H1 (cell line): Measurements from ENCODE around the gene MT1B. TPM values are rescaled to one million over a fixed set of nuclear protein-coding genes. Genes with fewer than 3 reads are reported as not detected.

Experiments
- CTCF ChIA-PET: fragments of 300-600 bp; sonication (Branson Sonifier 250); formaldehyde crosslinking; loops from one replicate; lab custom pipeline; 2021; ENCODE audit not compliant: partially characterized antibody; lab: Charles Lee
- POLR2A ChIA-PET: fragments of 300-600 bp; sonication (Branson Sonifier 250); formaldehyde crosslinking; loops from one replicate; lab custom pipeline; 2021; ENCODE audit warnings: inconsistent platforms; ENCODE audit not compliant: partially characterized antibody; lab: Charles Lee
- DNase-seq, 2 experiments: peaks; one replicate each; pipeline versions ENCODE4 v3.0.0 to v3.0.0-alpha.2; 2010 to 2022; ENCODE audit warnings: low spot score in 2 of 2, low read depth in 1 of 2, mixed read lengths in 1 of 2
- FAIRE-seq: peaks from 2 replicates; lab custom pipeline; 2011; peaks lifted over from hg19 to GRCh38; lab: Jason Lieb, UNC
- H2AFZ ChIP-seq: 2 replicates; pipeline ENCODE4 v1.8.1; 2012; ENCODE audit warnings: low read length, inconsistent platforms
- H2AK5ac ChIP-seq: 2 replicates; pipeline ENCODE4 v1.6.1; 2013; ENCODE audit warnings: low read depth, low read length
- H2BK120ac ChIP-seq: replicated peaks from 2 replicates; pipeline ENCODE3; 2013; ENCODE audit warnings: low read depth, low read length, inconsistent platforms
- H2BK12ac ChIP-seq: 2 replicates; pipeline ENCODE4 v1.6.1; 2013; ENCODE audit warnings: low read depth, low read length
- H2BK15ac ChIP-seq: 2 replicates; pipeline ENCODE4 v1.6.1; 2013; ENCODE audit warnings: low read length
- H2BK20ac ChIP-seq: 2 replicates; pipeline ENCODE4 v1.6.1; 2013; ENCODE audit warnings: low read length
- H2BK5ac ChIP-seq: 2 replicates; pipeline ENCODE4 v1.6.1; 2013; ENCODE audit warnings: low read depth, low read length
- H3K14ac ChIP-seq: 2 replicates; pipeline ENCODE4 v1.6.1; 2013; ENCODE audit warnings: inconsistent platforms; ENCODE audit not compliant: insufficient read length
- H3K18ac ChIP-seq: 2 replicates; pipeline ENCODE4 v1.6.1; 2013; ENCODE audit warnings: low read length; ENCODE audit errors: extremely low read depth
- H3K23ac ChIP-seq: 2 replicates; pipeline ENCODE4 v1.6.1; 2013; ENCODE audit warnings: inconsistent platforms; ENCODE audit not compliant: insufficient read length
- H3K23me2 ChIP-seq: 2 replicates; pipeline ENCODE4 v1.6.1; 2013; ENCODE audit warnings: low read depth, low read length
- H3K27ac ChIP-seq: 2 replicates; pipeline ENCODE4 v1.6.1; 2011; ENCODE audit warnings: low read depth, low read length, inconsistent platforms
- H3K27me3 ChIP-seq, 4 experiments: replicated peaks in 1 of 4; 1 replicate in 1 of 4; 2 replicates in 3 of 4; pipeline versions ENCODE4 v1.6.1 to v1.8.1; 2011 to 2013; ENCODE audit warnings: low read length in 3 of 4, mild to moderate bottlenecking in 3 of 4, inconsistent platforms in 2 of 4, mixed read lengths in 2 of 4, moderate library complexity in 1 of 4; ENCODE audit not compliant: control insufficient read depth in 3 of 4, insufficient read depth in 3 of 4; ENCODE audit errors: extremely low read depth in 1 of 4
- H3K36me3 ChIP-seq, 4 experiments: 2 replicates each; pipeline versions ENCODE4 v1.6.1 to v1.8.1; 2011 to 2013; ENCODE audit warnings: mild to moderate bottlenecking in 4 of 4, low read length in 3 of 4, moderate library complexity in 2 of 4, control low read depth in 1 of 4, inconsistent platforms in 1 of 4; ENCODE audit not compliant: insufficient read depth in 4 of 4, control insufficient read depth in 2 of 4
- H3K4ac ChIP-seq: replicated peaks from 2 replicates; pipeline ENCODE3; 2013; ENCODE audit warnings: low read length, low read depth, mixed read lengths, inconsistent platforms; ENCODE audit not compliant: insufficient read length
- H3K4me1 ChIP-seq, 4 experiments: replicated peaks in 1 of 4; 1 replicate in 1 of 4; 2 replicates in 3 of 4; pipeline versions ENCODE4 v1.6.1 to v1.8.1; 2011 to 2013; ENCODE audit warnings: low read length in 3 of 4, inconsistent platforms in 2 of 4, mixed read lengths in 1 of 4; ENCODE audit not compliant: insufficient read depth in 4 of 4, control insufficient read depth in 3 of 4
- H3K4me2 ChIP-seq, 2 experiments: 2 replicates each; pipeline versions ENCODE4 v1.6.1 to v1.8.1; 2011 to 2013; ENCODE audit warnings: low read depth in 2 of 2, low read length in 2 of 2, control low read depth in 1 of 2, inconsistent platforms in 1 of 2, mild to moderate bottlenecking in 1 of 2; ENCODE audit not compliant: insufficient read depth in 1 of 2
- H3K4me3 ChIP-seq, 4 experiments: fragments of 200-600, 300-600 bp in 1 of 4; sonication (generic), shearing (Covaris generic), sonication (Bioruptor Twin) in 1 of 4; 2 replicates each; pipeline versions ENCODE4 v1.5.1 to v1.8.1; 2011 to 2016; ENCODE audit warnings: low read length in 4 of 4, low read depth in 3 of 4, control low read depth in 2 of 4, inconsistent platforms in 2 of 4, mild to moderate bottlenecking in 2 of 4, mixed read lengths in 1 of 4, moderate library complexity in 1 of 4; ENCODE audit not compliant: insufficient read depth in 2 of 4; ENCODE audit errors: extremely low read depth in 1 of 4
- H3K56ac ChIP-seq: replicated peaks from 2 replicates; pipeline ENCODE3; 2013; ENCODE audit warnings: low read depth, mild to moderate bottlenecking, mixed read lengths, low read length, inconsistent platforms; ENCODE audit not compliant: insufficient read length
- H3K79me1 ChIP-seq: 2 replicates; pipeline ENCODE4 v1.6.1; 2013; ENCODE audit warnings: low read depth, low read length, control low read depth
- H3K79me2 ChIP-seq, 2 experiments: 2 replicates each; pipeline versions ENCODE4 v1.6.1 to v1.8.1; 2012 to 2013; ENCODE audit warnings: low read length in 2 of 2, mild to moderate bottlenecking in 2 of 2, inconsistent platforms in 1 of 2; ENCODE audit not compliant: insufficient read depth in 2 of 2, control insufficient read depth in 1 of 2
- H3K9ac ChIP-seq, 4 experiments: replicated peaks in 1 of 4; 1 replicate in 1 of 4; 2 replicates in 3 of 4; pipeline versions ENCODE4 v1.6.1 to v1.8.1; 2011 to 2013; ENCODE audit warnings: low read depth in 3 of 4, low read length in 3 of 4, control low read depth in 2 of 4, mild to moderate bottlenecking in 2 of 4, moderate library complexity in 2 of 4, inconsistent platforms in 1 of 4; ENCODE audit errors: extremely low read depth in 1 of 4
- H3K9me3 ChIP-seq, 2 experiments: 2 replicates each; pipeline versions ENCODE4 v1.6.1 to v1.8.1; 2012 to 2013; ENCODE audit warnings: mild to moderate bottlenecking in 2 of 2, moderate library complexity in 2 of 2, control low read depth in 1 of 2, inconsistent platforms in 1 of 2, low read depth in 1 of 2, low read length in 1 of 2, mixed read lengths in 1 of 2; ENCODE audit not compliant: insufficient read depth in 2 of 2
- H4K20me1 ChIP-seq, 2 experiments: replicated peaks in 1 of 2; 2 replicates each; pipeline versions ENCODE3 to v1.8.1; 2011 to 2013; ENCODE audit warnings: inconsistent platforms in 2 of 2, low read length in 2 of 2, mild to moderate bottlenecking in 1 of 2; ENCODE audit not compliant: insufficient read depth in 2 of 2, control insufficient read depth in 1 of 2
- H4K5ac ChIP-seq: 2 replicates; pipeline ENCODE4 v1.6.1; 2013; ENCODE audit warnings: low read length, low read depth, mixed read lengths, inconsistent platforms; ENCODE audit not compliant: insufficient read length
- H4K8ac ChIP-seq: 2 replicates; pipeline ENCODE4 v1.8.0; 2013; ENCODE audit warnings: mild to moderate bottlenecking, moderate library complexity, low read length, inconsistent platforms; ENCODE audit not compliant: insufficient read depth; ENCODE audit errors: extremely low read depth
- H4K91ac ChIP-seq: replicated peaks from 2 replicates; pipeline ENCODE3; 2013; ENCODE audit warnings: low read length, mixed read lengths, inconsistent platforms; ENCODE audit not compliant: insufficient read length
- EGR1 ChIP-seq: IDR thresholded peaks from 2 replicates; pipeline ENCODE4 v1.6.1; 2011; ENCODE audit warnings: low read depth, low read length, borderline replicate concordance
- FOSL1 ChIP-seq: IDR thresholded peaks from 2 replicates; pipeline ENCODE4 v1.6.1; 2011; ENCODE audit warnings: mild to moderate bottlenecking, low read depth, low read length, moderate library complexity; ENCODE audit not compliant: insufficient read depth
- HDAC2 ChIP-seq, 2 experiments: fragments of 300-600 bp in 1 of 2; sonication (generic) in 1 of 2; IDR thresholded peaks; 2 replicates each; pipeline ENCODE4 v1.6.1; 2011 to 2012; ENCODE audit warnings: low read depth in 2 of 2, low read length in 2 of 2, mild to moderate bottlenecking in 2 of 2, moderate library complexity in 2 of 2, borderline replicate concordance in 1 of 2, inconsistent platforms in 1 of 2
- HDAC6 ChIP-seq: IDR thresholded peaks from one replicate; pipeline ENCODE4 v1.7.1; 2012; ENCODE audit warnings: low read depth, mild to moderate bottlenecking, inconsistent platforms, low read length, moderate library complexity
- KDM4A ChIP-seq: IDR thresholded peaks from one replicate; pipeline ENCODE4 v1.7.1; 2012; ENCODE audit warnings: low read depth, mild to moderate bottlenecking, moderate library complexity, low read length, inconsistent platforms; ENCODE audit not compliant: severe bottlenecking
- POLR2A ChIP-seq, 2 experiments: IDR thresholded peaks; 1 replicate in 1 of 2; 2 replicates in 1 of 2; pipeline ENCODE4 v1.6.1; 2011; ENCODE audit warnings: low read depth in 2 of 2, low read length in 2 of 2, mild to moderate bottlenecking in 2 of 2; ENCODE audit errors: control extremely low read depth in 1 of 2
- RXRA ChIP-seq: IDR thresholded peaks from 2 replicates; pipeline ENCODE4 v1.6.1; 2011; ENCODE audit warnings: low read depth, mild to moderate bottlenecking, low read length, moderate library complexity; ENCODE audit not compliant: insufficient read depth
- SAP30 ChIP-seq: fragments of 300-600 bp; sonication (generic); IDR thresholded peaks from 2 replicates; pipeline ENCODE4 v1.7.1; 2012; ENCODE audit warnings: low read length, moderate library complexity, mild to moderate bottlenecking, inconsistent platforms; ENCODE audit not compliant: insufficient read depth, insufficient replicate concordance
- SIN3A ChIP-seq, 2 experiments: IDR thresholded peaks in 1 of 2; conservative IDR thresholded peaks in 1 of 2; 2 replicates each; pipeline ENCODE4 v1.6.1; 2011 to 2012; ENCODE audit warnings: low read length in 2 of 2, improper control_type of control experiment in 1 of 2, low read depth in 1 of 2, mild to moderate bottlenecking in 1 of 2
- SP1 ChIP-seq: IDR thresholded peaks from 2 replicates; pipeline ENCODE4 v1.6.1; 2011; ENCODE audit warnings: low read depth, low read length
- SRF ChIP-seq: IDR thresholded peaks from 2 replicates; pipeline ENCODE4 v1.6.1; 2011; ENCODE audit warnings: mild to moderate bottlenecking, low read depth, low read length, moderate library complexity
- WGBS, 2 experiments: shearing (Covaris generic) in 1 of 2; methylation state at CpG; one replicate each; pipeline versions ENCODE4 v1.1.6 to v1.1.7; 2013 to 2015; ENCODE audit warnings: low lambda C conversion rate in 2 of 2, mixed read lengths in 2 of 2, inconsistent platforms in 1 of 2, low coverage in 1 of 2, missing lambda C conversion rate in 1 of 2; ENCODE audit not compliant: insufficient replicate concordance in 2 of 2, insufficient coverage in 1 of 2, insufficient read length in 1 of 2; ENCODE audit errors: extremely low coverage in 1 of 2, missing lambda C conversion rate in 1 of 2; 5-methylcytosine and 5-hydroxymethylcytosine counted together
- polyA plus RNA-seq, 7 experiments: library from polyadenylated mRNA; depleted of rRNA in 3 of 7; stranded (reverse) in 5 of 7; unstranded in 2 of 7; fragments of >200 nt in 5 of 7; fragments of 200-250 nt in 2 of 7; gene quantifications; 1 replicate in 5 of 7; 2 replicates in 1 of 7; 4 replicates in 1 of 7; pipeline versions ENCODE4 v1.2.1 to v1.2.3, GENCODE V29; 2011 to 2013; ENCODE audit warnings: missing spikeins in 2 of 7, mixed read lengths in 2 of 7
- total RNA-seq: library from RNA; stranded (reverse); fragmentation: NEBNext Ultra II Directional; extraction: Animal tissue kit (Norgen Biotek cat#: 25700); gene quantifications from 2 replicates; pipeline ENCODE4 v1.2.1, GENCODE V29; 2021
- TF ChIP-seq, protein P1 (sequence below): IDR thresholded peaks from 2 replicates; pipeline ENCODE4 v1.6.1; 2012; ENCODE audit warnings: inconsistent platforms
- TF ChIP-seq, protein P2 (sequence below): IDR thresholded peaks from 2 replicates; pipeline ENCODE4 v1.6.1; 2011; ENCODE audit warnings: low read depth, mild to moderate bottlenecking, low read length; ENCODE audit not compliant: insufficient read depth

The MT1B gene
- total and polyA plus RNA-seq, 2 of the 8 experiments (the other 6 are each of a cell fraction or from before 2014, with no cell fraction given) = not detected

DNA sequence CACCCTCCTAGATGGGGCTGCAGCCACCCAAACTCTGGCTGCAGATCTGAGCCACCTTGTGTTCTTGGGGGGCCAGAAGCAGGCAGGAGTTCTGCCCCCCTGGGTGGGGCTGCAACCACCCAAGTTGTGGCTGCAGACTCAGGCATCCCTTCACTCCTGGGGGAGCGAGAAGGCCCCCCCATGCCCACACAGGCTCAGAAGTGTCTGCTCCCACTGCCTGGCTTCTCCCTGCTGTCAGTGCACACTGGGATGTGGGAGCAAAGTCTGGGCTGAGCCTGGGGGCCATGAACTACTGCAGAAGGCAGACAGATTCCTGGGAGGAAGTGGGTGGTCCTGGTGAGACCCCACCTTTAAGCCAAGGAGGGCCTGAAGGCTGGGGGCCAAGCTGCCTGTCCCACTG, 43.6 kb downstream of the MT1B start:
- FAIRE-seq (no peak), DNase-seq (no peak)
- no peaks in the 10 kb centered on the region for H3K4me1 ChIP-seq
- H3K23ac ChIP-seq = no peak overlapping the region
- ChIA-PET CTCF (interaction anchor here (0.6 to 1.9 kb wide), 5 partner anchors 13 to 95 kb away, joined by 3 to 4 read pairs (median 3); partner anchors contain the start of gene MT1X), POLR2A (interaction anchor here (0.8 to 5.0 kb wide), 2 partner anchors 12 to 27 kb away, joined by 4 to 28 read pairs; partner anchors contain the start of genes MT1G and MT1X)
- no peak overlapping the region for H3K27ac ChIP-seq
- H3K56ac ChIP-seq = no peak overlapping the region
- no peak overlapping the region for H4K5ac ChIP-seq
- H3K9ac ChIP-seq = no peak overlapping the region
- H3K9me3 ChIP-seq = peaks cover 0 to 4% of the 10 kb centered on the region in 2 experiments; a peak in 1 of 4 replicates
- H2AFZ ChIP-seq = no peak overlapping the region
- H2BK12ac ChIP-seq = no peak overlapping the region
- H4K20me1 ChIP-seq = no peaks in the 10 kb centered on the region
- no peak overlapping the region for H2BK20ac ChIP-seq
- no peak overlapping the region for H2BK15ac ChIP-seq
- no peaks in the 10 kb centered on the region for H3K27me3 ChIP-seq
- H3K79me2 ChIP-seq = no peaks in the 10 kb centered on the region
- 20% methylated on average over 1 of the region's 1 CpG; no CpG with 5 or more reads in 1 of the 2 experiments for WGBS, 2 experiments
- no peak overlapping the region for H3K18ac ChIP-seq
- no peak overlapping the region for H3K14ac ChIP-seq
- H2BK120ac ChIP-seq = no peak overlapping the region
- H3K79me1 ChIP-seq = no peaks in the 10 kb centered on the region
- no peak overlapping the region for H2AK5ac ChIP-seq
- no peak overlapping the region for H2BK5ac ChIP-seq
- H3K4ac ChIP-seq = no peak overlapping the region
- H3K23me2 ChIP-seq = no peaks in the 10 kb centered on the region
- H4K91ac ChIP-seq = no peak overlapping the region
- no peaks in the 10 kb centered on the region for H3K36me3 ChIP-seq
- H4K8ac ChIP-seq = no peak overlapping the region; the same call in 1 of the 2 replicates
- H3K4me2 ChIP-seq = no peak overlapping the region
- no peak overlapping the region for H3K4me3 ChIP-seq
- TF ChIP-seq, protein P1, sequence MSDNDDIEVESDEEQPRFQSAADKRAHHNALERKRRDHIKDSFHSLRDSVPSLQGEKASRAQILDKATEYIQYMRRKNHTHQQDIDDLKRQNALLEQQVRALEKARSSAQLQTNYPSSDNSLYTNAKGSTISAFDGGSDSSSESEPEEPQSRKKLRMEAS = no peak
- TF ChIP-seq KDM4A (no peak), EGR1 (no peak), HDAC6 (no peak), HDAC2 (IDR thresholded peaks at IDR 0.05; ENCODE audit: borderline replicate concordance in 1 of 2, low read depth in 2 of 2, low read length in 2 of 2) (no peak), FOSL1 (no peak), RXRA (no peak), SP1 (no peak), SIN3A (conservative IDR thresholded peaks at IDR 0.05 in 1 of 2, IDR thresholded peaks at IDR 0.05 in 1 of 2; ENCODE audit: low read depth in 1 of 2, low read length in 2 of 2) (no peak), POLR2A (IDR thresholded peaks at IDR 0.05; ENCODE audit: control extremely low read depth in 1 of 2, low read depth in 2 of 2, low read length in 2 of 2) (no peak), SRF (no peak), SAP30 (no peak)
- TF ChIP-seq, protein P2, sequence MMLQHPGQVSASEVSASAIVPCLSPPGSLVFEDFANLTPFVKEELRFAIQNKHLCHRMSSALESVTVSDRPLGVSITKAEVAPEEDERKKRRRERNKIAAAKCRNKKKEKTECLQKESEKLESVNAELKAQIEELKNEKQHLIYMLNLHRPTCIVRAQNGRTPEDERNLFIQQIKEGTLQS = no peak
